CD14-positive monocyte (primary cell): ENCODE data around the gene CASP9. TPM values are rescaled to one million over a fixed set of nuclear protein-coding genes. Genes with fewer than 3 reads are reported as not detected.
"Not testable (repeated sequence)": the region's sequence is repeated elsewhere in the genome, so short reads cannot be mapped to it uniquely, and the experiment has no call there.

Experiments used
- DNase-seq, 3 donors: peaks; one replicate each; pipeline ENCODE4 v3.0.0-alpha.2; 2011 to 2022
- H2AFZ ChIP-seq: 2 replicates; pipeline ENCODE4 v1.6.0; 2012; ENCODE audit warnings: mild to moderate bottlenecking, low read depth, low read length, inconsistent platforms; ENCODE audit not compliant: insufficient read depth, poor library complexity, severe bottlenecking
- H3K27ac ChIP-seq, 2 donors: 1 replicate in 1 of 2; 2 replicates in 1 of 2; pipeline ENCODE4 v1.5.1; 2012 to 2013; ENCODE audit warnings: low read length in 2 of 2, control low read depth in 1 of 2, inconsistent platforms in 1 of 2, low read depth in 1 of 2, mild to moderate bottlenecking in 1 of 2
- H3K27me3 ChIP-seq, 2 donors: one replicate each; pipeline versions ENCODE4 v1.6.0 to v1.6.1; 2011 to 2013; ENCODE audit warnings: low read length in 2 of 2; ENCODE audit not compliant: control insufficient read depth in 2 of 2, insufficient read depth in 2 of 2
- H3K36me3 ChIP-seq, 2 donors: replicated peaks in 1 of 2; 1 replicate in 1 of 2; 2 replicates in 1 of 2; pipeline versions ENCODE4 v1.5.1 to v1.6.1; 2012 to 2013; ENCODE audit warnings: low read length in 2 of 2, control low read depth in 1 of 2, inconsistent platforms in 1 of 2, mild to moderate bottlenecking in 1 of 2; ENCODE audit not compliant: insufficient read depth in 2 of 2, control insufficient read depth in 1 of 2
- H3K4me1 ChIP-seq, 2 donors: 1 replicate in 1 of 2; 2 replicates in 1 of 2; pipeline versions ENCODE4 v1.5.1 to v1.6.1; 2012 to 2013; ENCODE audit warnings: low read length in 2 of 2, control low read depth in 1 of 2, inconsistent platforms in 1 of 2, mild to moderate bottlenecking in 1 of 2, moderate library complexity in 1 of 2; ENCODE audit not compliant: insufficient read depth in 2 of 2, control insufficient read depth in 1 of 2
- H3K4me2 ChIP-seq: replicated peaks from 2 replicates; pipeline ENCODE3; 2012; ENCODE audit warnings: low read length, moderate library complexity, mild to moderate bottlenecking; ENCODE audit not compliant: poor library complexity, severe bottlenecking; ENCODE audit errors: extremely low read depth
- H3K4me3 ChIP-seq, 3 experiments: fragments of 200-600 bp in 1 of 3; sonication (generic) in 1 of 3; replicated peaks in 1 of 3; 1 replicate in 2 of 3; 2 replicates in 1 of 3; pipeline ENCODE4 v1.5.1; 2011 to 2013; ENCODE audit warnings: low read length in 3 of 3, mild to moderate bottlenecking in 3 of 3, control low read depth in 2 of 3, low read depth in 2 of 3, inconsistent platforms in 1 of 3, moderate library complexity in 1 of 3
- H3K79me2 ChIP-seq: 2 replicates; pipeline ENCODE4 v1.6.0; 2012; ENCODE audit warnings: mild to moderate bottlenecking, control low read depth, inconsistent platforms, low read length, moderate library complexity; ENCODE audit not compliant: insufficient read depth
- H3K9ac ChIP-seq: 2 replicates; pipeline ENCODE4 v1.6.0; 2017; ENCODE audit warnings: low read length, mild to moderate bottlenecking; ENCODE audit not compliant: insufficient read depth, poor library complexity, severe bottlenecking
- H3K9me3 ChIP-seq, 2 donors: replicated peaks in 1 of 2; 1 replicate in 1 of 2; 2 replicates in 1 of 2; pipeline versions ENCODE4 v1.5.1 to v1.6.1; 2012 to 2013; ENCODE audit warnings: low read length in 2 of 2, control low read depth in 1 of 2; ENCODE audit not compliant: control insufficient read depth in 1 of 2, insufficient read depth in 1 of 2
- H4K20me1 ChIP-seq: 2 replicates; pipeline ENCODE4 v1.6.0; 2012; ENCODE audit warnings: mild to moderate bottlenecking, low read length, control low read depth, moderate library complexity; ENCODE audit not compliant: insufficient read depth
- H3K27ac Mint-ChIP-seq, 7 donors: one replicate each; pipeline ENCODE4 v1.8.0; 2020; ENCODE audit warnings: mild to moderate bottlenecking in 7 of 7, mixed read lengths in 7 of 7, moderate library complexity in 6 of 7, inconsistent platforms in 2 of 7
- H3K27me3 Mint-ChIP-seq, 3 donors: one replicate each; pipeline ENCODE4 v1.8.0; 2021 to 2022; ENCODE audit warnings: low read depth in 3 of 3, mild to moderate bottlenecking in 3 of 3, mixed read lengths in 3 of 3, moderate library complexity in 3 of 3, inconsistent platforms in 1 of 3
- H3K36me3 Mint-ChIP-seq, 2 donors: one replicate each; pipeline ENCODE4 v1.8.0; 2020; ENCODE audit warnings: mixed read lengths in 2 of 2, inconsistent platforms in 1 of 2, mild to moderate bottlenecking in 1 of 2
- H3K4me1 Mint-ChIP-seq: one replicate; pipeline ENCODE4 v1.8.0; 2020; ENCODE audit warnings: mild to moderate bottlenecking, mixed read lengths
- H3K4me3 Mint-ChIP-seq, 2 donors: one replicate each; pipeline ENCODE4 v1.8.0; 2020; ENCODE audit warnings: mild to moderate bottlenecking in 2 of 2, mixed read lengths in 2 of 2, moderate library complexity in 1 of 2
- H3K9me3 Mint-ChIP-seq, 7 donors: one replicate each; pipeline ENCODE4 v1.8.0; 2020 to 2022; ENCODE audit warnings: mixed read lengths in 7 of 7, mild to moderate bottlenecking in 6 of 7, moderate library complexity in 6 of 7, inconsistent platforms in 2 of 7
- WGBS: methylation state at CpG from one replicate; pipeline ENCODE4 v1.1.5; 2013; ENCODE audit warnings: missing lambda C conversion rate; ENCODE audit not compliant: insufficient coverage; 5-methylcytosine and 5-hydroxymethylcytosine counted together
- intact Hi-C, 2 donors: fragments of 100-400 bp; cut with micrococcal nuclease; formaldehyde crosslinking; loops; one replicate each; pipeline versions ENCODE4 v1.15.0 to v1.15.1; 2023
- polyA plus RNA-seq, 3 donors: library from polyadenylated mRNA; depleted of rRNA in 1 of 3; unstranded in 2 of 3; stranded (reverse) in 1 of 3; fragments of 300-500 nt in 2 of 3; fragments of >200 nt in 1 of 3; fragmentation: Illumina TruSeq in 2 of 3; gene quantifications; 1 replicate in 2 of 3; 2 replicates in 1 of 3; pipeline ENCODE4 v1.2.3, GENCODE V29; 2012 to 2021
- TF ChIP-seq, protein P1 (sequence below): fragments of 200-600 bp; IDR thresholded peaks from one replicate; pipeline ENCODE4 v1.8.0; 2022; ENCODE audit warnings: antibody characterized with exemption, mild to moderate bottlenecking

CASP9 gene
- polyA plus RNA-seq, 3 donors, result 15.1 to 21.5 (median 21.0) TPM

DNA sequence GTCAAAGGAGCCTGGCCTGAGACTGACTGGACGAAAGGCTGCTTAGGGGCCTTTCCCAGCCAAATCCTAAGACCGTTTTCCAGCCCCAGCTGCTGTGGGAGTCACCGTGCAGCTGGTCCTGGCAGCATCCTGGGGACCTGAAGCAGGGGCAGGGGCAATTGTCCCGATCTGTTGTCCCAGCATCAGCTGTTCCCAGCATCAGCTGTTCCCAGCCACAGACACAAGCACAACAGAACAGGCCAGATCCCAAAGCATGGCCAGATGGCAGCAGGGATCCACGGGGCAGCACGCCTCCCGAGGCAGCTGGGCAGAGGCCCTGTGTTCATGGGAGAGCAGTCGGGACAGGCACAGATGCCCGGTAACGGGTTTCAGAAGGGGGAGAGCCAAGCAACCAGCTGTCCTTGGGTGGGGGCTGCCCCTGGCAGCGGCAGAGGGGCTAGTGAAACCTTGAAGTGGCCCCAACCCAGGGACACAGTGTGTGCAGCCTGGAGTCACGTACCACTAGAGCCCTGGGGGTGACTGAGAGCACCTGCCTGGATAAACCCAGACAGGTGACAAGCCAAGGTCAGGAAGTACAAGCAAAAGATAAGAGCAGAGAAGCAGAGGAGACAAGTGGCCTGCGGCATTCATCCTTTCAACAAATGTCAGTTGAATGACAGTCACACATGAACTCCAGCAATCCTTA, 34.8 kb downstream of the CASP9 start:
- H4K20me1 ChIP-seq, result no peaks in the 10 kb centered on the region
- H3K27me3 ChIP-seq, result no peaks in the 10 kb centered on the region
- Mint-ChIP-seq H3K9me3 (peaks cover 0 to 2% (median 0%) of the 10 kb centered on the region in 7 donors), H3K4me1 (no peaks in the 10 kb centered on the region), H3K27me3 (no peaks in the 10 kb centered on the region), H3K36me3 (peaks cover 38 to 53% of the 10 kb centered on the region in 2 donors), H3K27ac (peak overlapping the region in 2 of 7 donors; percentile 22 to 24), H3K4me3 (no peak overlapping the region)
- H3K9ac ChIP-seq, result no peak overlapping the region
- H3K36me3 ChIP-seq, result peaks cover 16 to 30% of the 10 kb centered on the region in 2 donors
- intact Hi-C loops, result no loop called here
- H3K9me3 ChIP-seq, result no peaks in the 10 kb centered on the region
- no peaks in the 10 kb centered on the region for H3K4me1 ChIP-seq
- H2AFZ ChIP-seq, result no peak overlapping the region
- DNase-seq, result no peak
- H3K4me3 ChIP-seq, result no peak overlapping the region
- no peaks in the 10 kb centered on the region for H3K79me2 ChIP-seq
- no peak overlapping the region for H3K27ac ChIP-seq
- WGBS, result 95% methylated on average over 11 of the region's 13 CpGs
- no peak overlapping the region for H3K4me2 ChIP-seq
- TF ChIP-seq, protein P1, sequence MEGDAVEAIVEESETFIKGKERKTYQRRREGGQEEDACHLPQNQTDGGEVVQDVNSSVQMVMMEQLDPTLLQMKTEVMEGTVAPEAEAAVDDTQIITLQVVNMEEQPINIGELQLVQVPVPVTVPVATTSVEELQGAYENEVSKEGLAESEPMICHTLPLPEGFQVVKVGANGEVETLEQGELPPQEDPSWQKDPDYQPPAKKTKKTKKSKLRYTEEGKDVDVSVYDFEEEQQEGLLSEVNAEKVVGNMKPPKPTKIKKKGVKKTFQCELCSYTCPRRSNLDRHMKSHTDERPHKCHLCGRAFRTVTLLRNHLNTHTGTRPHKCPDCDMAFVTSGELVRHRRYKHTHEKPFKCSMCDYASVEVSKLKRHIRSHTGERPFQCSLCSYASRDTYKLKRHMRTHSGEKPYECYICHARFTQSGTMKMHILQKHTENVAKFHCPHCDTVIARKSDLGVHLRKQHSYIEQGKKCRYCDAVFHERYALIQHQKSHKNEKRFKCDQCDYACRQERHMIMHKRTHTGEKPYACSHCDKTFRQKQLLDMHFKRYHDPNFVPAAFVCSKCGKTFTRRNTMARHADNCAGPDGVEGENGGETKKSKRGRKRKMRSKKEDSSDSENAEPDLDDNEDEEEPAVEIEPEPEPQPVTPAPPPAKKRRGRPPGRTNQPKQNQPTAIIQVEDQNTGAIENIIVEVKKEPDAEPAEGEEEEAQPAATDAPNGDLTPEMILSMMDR, result no peak

DNA sequence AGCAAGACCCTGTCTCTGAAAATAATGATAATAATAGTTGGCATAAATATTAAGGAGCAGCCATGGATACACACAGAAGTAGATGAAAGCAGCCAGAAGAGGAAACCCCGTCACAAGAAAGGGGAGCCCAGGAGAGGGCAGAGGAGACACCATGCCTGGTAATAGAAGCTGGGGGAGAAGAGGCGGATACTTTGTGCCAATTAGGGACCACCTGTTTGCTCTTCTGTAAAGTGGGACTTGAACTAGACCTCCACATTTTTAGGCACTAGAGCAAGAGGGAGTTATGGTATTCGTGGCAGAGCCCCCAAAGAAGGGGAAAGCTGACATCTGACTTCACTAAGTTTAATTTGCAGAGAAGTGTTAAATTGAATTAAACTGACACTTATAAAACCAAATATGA, 35.6 kb downstream of the CASP9 start:
- H3K4me3 ChIP-seq, result no peak overlapping the region
- no peak overlapping the region for H2AFZ ChIP-seq
- H3K79me2 ChIP-seq, result no peaks in the 10 kb centered on the region
- H3K9ac ChIP-seq, result no peak overlapping the region
- Mint-ChIP-seq H3K4me1 (no peaks in the 10 kb centered on the region), H3K27ac (no peak overlapping the region), H3K27me3 (no peaks in the 10 kb centered on the region), H3K36me3 (peaks cover 30 to 44% of the 10 kb centered on the region in 2 donors), H3K9me3 (peaks cover 0 to 2% (median 0%) of the 10 kb centered on the region in 7 donors), H3K4me3 (no peak overlapping the region)
- TF ChIP-seq, protein P1, result no peak
- no peak overlapping the region for H3K27ac ChIP-seq
- H3K9me3 ChIP-seq, result no peaks in the 10 kb centered on the region
- intact Hi-C loops, result no loop called here
- H4K20me1 ChIP-seq, result no peaks in the 10 kb centered on the region
- H3K36me3 ChIP-seq, result peaks cover 8 to 21% of the 10 kb centered on the region in 2 donors
- no peak overlapping the region for H3K4me2 ChIP-seq
- WGBS, result no CpG with 5 or more reads among the region's 3 CpGs
- no peak for DNase-seq
- no peaks in the 10 kb centered on the region for H3K4me1 ChIP-seq
- no peaks in the 10 kb centered on the region for H3K27me3 ChIP-seq

DNA sequence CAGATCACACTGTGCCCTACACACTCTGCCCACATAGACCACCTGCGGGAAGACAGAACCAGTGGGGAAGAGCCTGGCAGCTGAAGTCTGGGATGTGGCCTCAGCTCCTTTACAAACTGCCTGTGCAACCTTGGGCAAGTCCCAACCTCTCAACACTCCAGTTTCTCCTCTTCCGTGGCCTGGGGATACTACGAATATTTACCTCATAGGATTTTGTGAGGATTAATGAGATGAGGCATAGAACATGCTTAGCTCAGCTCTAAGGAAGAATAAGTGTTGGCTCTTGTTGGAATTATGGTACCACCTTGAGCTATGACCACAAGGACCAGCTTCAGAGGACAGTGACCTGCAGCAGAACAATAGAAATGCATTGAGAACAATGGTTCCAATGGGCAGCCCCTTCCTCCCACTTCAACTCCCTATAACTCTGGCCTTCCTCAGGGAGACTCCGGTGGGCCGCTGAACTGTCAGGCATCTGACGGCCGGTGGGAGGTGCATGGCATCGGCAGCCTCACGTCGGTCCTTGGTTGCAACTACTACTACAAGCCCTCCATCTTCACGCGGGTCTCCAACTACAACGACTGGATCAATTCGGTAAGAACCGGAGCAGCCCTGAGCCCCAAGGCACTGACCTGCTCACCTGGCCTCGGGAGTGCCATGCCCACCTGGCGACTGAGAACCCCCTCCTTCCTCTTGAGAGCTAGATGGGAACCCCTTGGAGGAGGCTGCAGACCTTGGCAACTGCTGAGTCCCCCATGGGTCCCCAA, 37.0 kb downstream of the CASP9 start:
- H3K27me3 ChIP-seq, H4K20me1 ChIP-seq, H3K27ac Mint-ChIP-seq, H3K27ac ChIP-seq, H3K9me3 Mint-ChIP-seq, H3K9ac ChIP-seq, H3K4me2 ChIP-seq, H2AFZ ChIP-seq, H3K36me3 ChIP-seq, H3K79me2 ChIP-seq, H3K9me3 ChIP-seq, DNase-seq, H3K27me3 Mint-ChIP-seq, H3K4me3 ChIP-seq, H3K4me3 Mint-ChIP-seq, H3K4me1 Mint-ChIP-seq, intact Hi-C loops, H3K4me1 ChIP-seq: not testable (repeated sequence)
- peaks cover 19 to 34% of the 10 kb centered on the region in 2 donors for H3K36me3 Mint-ChIP-seq
- 94% methylated on average over 8 of the region's 17 CpGs for WGBS
